HG03439 (cell line): ENCODE data around the gene GLRA1.
"Not testable (repeated sequence)": the region's sequence is repeated elsewhere in the genome, so short reads cannot be mapped to it uniquely, and the experiment has no call there.

ENCODE experiments used
- ATAC-seq: cut with Tn5 transposase; IDR thresholded peaks from one replicate; pipeline ENCODE4 v1.9.1; 2021; ENCODE audit warnings: mild to moderate bottlenecking, moderate library complexity; ENCODE audit not compliant: unreplicated experiment

GLRA1 gene

DNA sequence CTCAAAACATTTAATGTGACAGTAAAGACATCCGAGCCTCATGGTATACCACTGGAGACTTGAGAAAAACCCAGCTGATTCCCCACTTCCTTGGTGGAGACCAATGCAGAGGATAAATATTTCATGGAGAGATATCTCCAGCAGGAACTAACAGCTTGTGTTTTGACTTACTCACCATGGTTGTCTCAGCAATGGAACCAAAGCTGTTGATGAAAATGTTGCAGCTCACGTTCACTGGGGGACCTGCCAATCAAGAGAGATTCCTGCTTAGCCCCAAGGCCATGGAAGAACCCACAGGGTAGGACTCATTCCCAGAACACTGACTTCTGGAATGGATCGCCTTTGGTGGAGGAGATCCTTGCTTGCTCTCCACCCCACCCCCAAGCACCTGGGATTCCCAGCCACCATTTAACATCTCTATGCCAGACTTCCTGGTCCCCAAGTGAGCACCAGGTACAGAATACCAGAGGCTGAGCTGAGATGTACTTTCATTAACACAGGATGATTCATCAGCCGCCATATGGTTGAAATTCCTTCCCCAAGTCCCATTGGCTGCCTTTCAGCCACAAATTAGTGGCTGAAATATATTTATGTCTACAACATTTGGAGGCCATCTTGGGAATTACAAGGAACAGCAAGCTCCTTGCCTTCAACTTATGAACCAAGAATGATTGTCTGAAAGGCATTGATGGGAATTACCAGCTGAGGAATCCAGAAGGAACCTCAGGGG lies 37.9 kb downstream of the GLRA1 start:
- ATAC-seq, result no peak

DNA sequence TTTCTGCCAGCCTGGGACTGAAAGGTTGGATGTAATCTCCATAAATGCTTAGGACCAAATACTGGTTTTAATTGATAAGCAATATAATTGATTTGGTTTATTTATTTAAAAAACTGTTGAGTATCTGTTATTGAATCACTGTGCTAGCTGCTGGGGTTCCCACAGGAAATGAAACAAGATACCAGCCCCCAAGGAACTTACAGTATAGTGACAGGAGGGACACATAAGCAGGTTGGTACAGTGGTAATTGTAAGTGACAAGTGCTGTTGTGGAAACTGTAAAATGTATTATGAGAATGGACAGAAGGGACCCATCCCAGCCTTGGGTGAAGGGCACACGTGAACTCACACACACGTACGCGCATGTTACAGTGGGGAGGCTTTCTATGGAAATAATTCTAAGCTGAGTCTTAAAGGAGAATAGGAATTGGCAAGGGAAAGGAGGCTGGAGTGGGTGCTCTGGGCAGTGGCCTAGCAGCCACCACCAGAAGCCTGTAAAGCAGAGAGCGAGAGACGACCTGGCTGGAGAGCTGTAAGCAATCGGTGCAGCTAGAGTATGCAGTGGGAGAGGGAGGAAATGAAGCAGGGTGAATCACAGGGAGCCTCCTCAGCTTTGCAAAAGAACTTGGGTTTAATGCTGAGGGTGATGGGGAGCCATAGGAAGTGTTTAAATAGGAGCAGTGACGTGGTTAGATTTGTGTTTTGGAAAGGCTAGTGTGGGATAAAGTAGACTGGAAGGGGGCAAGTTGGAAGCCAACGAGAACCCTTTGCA lies 39.3 kb downstream of the GLRA1 start:
- no peak for ATAC-seq

DNA sequence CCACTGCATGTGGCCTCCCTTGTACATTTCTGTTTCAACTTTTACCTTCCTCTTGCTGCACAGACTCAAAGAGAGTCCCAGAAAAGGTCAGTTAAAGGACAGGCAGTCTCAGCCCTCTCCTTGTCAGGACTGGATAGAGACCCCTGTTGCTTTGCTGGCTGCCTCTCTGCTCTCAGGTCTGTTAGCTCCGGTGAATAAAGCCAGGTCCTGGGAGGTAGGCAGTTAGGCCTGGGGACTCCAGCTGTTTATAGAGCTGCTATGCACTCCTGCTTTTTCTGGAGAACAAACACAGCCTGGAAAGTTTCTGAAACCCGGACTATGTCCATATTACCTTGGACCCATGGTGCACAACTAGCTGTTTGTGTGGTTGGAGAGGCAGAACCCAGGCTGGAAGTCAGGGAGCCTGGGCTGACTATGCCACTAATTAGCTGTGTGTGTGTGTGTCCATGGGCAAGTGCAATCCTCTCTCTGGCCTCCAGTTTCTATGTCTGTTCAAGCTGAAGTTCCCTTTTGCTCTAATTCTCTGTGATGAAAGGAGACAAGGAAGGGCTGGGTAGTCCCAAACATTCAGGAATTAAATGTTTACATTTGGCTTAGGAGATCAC lies 42.9 kb downstream of the GLRA1 start:
- no peak for ATAC-seq

DNA sequence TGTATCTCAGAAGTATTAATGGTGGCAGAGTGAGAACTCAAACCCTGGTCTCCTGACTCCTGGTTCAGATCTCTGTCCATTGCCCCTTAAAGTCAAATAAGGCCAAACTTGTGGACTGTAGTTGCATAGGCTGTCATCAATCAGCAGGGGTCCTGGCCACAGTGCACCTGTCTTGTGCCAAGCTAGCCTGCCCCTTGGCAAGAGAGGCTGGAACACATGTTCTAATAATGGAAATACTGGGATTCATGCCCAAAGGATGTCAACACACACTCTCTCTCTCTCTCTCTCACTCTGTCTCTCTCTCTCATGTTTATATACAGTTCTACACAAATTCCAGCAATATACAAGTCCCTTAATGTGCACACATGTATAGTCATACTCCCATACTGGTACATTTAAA lies 44.3 kb downstream of the GLRA1 start:
- ATAC-seq, result no peak

DNA sequence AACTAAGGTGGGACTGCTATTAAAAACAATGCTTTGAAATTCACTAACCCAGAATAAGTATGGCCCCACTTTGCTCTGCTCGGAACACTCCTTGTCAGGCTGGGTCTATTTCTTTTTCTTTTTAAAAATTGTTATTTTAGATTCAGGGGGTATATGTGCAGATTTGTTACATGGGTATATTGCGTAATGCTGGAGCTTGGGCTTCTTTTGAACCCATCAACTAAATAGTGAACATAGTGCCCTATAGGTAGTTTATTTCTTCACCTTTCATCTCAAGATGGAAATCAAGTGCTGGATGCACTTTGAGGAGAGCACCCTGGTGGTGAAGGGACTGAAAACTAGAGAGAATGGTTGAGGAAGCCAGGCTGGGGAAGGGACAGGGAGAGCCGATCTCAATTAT lies 51.0 kb downstream of the GLRA1 start:
- no peak for ATAC-seq

DNA sequence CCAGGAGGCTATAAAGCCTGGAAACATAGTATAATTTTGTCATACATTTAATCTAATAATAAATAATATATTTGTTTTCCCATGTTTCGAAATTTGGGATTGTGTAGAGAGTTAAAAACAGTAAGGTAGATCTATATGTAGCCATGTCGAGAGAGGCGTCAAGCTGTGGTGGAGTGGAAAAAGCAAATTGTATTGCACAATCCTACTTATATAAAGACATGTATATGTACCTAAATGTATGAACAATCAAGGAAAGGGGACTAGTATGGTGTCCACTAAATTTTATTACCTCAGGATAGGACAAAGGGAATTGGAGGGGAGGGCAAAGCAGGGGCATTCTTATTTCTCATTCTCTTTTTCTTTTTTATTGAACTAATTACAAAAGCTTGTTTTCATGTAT lies 52.0 kb downstream of the GLRA1 start:
- ATAC-seq, result no peak

DNA sequence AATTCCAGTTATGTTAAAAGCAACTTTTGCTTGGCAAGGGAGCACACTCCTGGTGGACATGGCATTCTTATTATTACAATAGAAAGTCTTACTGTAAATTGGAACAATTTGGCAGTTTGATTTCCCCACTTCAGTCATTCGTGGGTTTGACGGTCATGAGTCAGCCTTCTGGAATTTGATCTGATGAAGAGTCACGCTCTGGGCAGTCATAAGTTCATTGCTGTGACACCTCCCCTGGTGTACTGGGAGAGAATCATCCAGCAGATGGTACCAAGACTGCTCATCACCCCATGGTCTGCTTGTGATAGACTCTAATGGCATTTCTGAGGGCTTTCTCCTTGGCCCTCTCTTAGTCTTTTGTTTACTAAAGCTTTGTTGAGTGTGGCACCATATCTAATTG lies 53.8 kb downstream of the GLRA1 start:
- no peak for ATAC-seq

DNA sequence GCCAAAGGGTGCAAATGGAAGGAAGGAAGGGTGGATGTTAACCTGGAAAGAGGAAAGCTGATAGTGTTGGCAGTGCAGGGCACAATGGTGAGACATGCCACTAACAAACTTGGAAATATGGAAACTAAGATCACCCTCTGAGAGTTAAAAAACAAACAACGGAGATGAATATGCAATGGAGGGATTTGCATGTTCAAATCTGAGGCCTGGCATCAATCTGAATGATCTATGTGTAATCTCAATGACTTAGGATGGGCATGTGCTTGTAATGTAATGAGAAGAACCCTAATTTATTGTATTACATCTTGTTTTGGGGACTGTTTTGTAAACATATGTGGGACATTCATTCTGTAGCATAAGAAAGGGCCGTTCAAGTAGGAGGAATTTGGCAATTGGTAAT lies 54.4 kb downstream of the GLRA1 start:
- no peak for ATAC-seq

DNA sequence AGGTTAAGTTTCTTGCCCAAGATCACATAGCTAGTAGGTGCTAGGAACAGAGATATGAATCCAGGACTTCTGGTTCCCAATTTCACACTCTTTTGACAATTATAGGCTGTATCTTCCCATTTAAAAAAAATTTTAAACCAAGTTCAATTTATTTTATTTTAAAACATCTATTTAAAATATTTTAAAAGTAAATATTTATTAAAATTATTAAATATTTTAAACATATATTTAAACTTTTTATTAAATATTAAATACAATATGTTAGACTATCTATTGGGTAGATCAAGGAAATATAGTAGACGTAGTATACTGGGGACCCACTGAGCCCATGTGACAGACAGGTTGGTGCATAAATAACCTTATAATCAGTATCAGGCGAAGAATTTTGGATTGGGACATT lies 54.8 kb downstream of the GLRA1 start:
- no peak for ATAC-seq

DNA sequence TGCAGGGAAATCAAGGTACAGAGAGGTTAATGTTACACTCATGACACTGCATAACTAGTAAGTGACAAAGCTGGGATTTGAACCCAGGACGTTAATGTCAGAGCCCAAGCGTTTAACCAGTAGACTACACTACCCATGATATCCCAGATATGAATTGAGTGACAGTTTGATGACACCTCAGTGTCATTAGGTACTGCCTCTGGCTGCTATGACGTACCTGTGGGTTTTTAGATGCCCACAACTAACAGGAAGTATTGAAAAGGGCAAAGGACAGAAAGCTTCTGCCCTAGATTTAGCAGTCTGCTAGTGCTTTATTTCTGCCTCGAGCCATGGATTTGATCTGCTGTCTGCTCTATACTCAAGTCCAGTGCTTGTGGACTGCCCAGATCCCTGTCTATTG lies 56.2 kb downstream of the GLRA1 start:
- no peak for ATAC-seq

DNA sequence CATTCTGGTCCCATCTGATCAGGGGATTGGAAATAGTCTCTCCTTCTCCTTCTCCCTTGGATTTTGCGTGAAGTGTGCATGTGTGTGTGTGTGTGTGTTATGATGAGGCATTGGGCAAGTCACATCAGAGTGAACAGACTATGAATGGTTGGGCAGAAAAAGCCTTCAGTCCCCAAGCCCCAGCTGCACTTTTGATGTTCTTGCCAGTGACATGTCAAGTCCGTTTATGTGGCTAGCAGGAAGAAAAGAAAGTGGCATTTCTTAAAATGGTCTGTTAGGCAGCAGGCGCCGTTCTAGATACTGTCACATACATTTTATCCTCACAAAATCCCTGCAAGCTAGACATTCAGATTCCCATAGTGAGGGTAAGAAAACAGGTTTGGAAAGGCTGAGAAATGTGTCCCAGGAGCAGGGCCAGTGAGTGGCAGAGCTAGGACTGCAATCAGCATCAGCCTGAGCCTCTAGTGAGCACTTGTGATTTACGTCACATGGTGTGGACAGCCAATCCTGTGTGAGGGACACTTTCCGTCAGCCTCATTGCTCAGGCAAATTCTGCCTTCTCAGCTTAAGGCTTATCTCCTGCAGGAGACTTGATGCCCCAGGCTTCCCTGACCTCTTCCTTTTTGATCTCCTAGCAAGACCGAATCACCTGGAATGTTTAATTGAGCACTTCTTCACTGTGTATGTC lies 60.4 kb downstream of the GLRA1 start:
- ATAC-seq, result no peak

DNA sequence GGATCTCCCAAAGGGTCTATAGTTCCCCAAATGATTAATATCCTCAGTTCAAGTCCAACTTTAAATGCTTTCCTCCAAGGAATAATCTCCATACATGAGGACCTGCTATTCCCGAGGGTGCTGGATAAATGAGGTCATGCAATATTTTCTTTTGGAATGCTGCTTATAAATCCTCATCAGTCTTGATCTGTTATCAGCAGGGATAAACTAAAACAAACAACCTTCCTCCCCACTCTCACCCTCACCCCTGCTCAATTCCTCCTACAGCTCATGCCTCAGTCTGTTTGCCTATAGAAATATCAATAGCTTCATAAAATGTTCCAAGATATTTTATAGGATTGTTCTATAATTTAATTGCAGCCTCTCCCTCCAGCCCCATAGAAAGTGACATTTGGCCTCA lies 61.1 kb downstream of the GLRA1 start:
- no peak for ATAC-seq

DNA sequence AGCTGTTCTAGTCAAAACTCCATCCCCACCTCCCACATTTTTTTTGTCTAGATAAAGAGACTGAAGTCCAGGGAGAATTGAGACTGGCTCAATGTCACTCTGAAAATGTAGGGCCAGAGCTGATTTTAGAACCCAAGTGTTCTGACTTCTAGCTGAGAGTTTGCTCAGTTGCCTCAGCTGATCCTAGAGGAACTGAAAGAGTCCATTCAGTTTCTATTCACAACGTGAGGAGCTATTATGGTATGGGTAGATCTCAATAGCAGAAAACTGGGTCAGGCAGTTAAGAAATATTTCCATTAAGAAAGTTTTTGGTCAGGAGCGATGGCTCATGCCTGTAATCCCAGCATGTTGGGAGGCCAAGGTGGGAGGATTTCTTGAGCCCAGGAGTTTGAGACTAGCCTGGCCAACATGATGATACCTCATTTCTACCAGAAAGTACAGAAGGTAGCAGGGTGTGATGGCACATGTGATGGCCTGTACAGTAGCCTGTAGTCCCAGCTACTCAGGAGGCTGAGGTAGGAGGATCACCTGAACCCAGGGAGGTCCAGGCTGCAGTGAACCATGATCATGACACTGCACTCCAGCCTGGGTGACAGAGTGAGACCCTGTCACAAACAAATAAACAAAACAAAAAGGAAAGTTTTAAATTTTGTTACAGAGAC lies 61.7 kb downstream of the GLRA1 start:
- ATAC-seq, result no peak

DNA sequence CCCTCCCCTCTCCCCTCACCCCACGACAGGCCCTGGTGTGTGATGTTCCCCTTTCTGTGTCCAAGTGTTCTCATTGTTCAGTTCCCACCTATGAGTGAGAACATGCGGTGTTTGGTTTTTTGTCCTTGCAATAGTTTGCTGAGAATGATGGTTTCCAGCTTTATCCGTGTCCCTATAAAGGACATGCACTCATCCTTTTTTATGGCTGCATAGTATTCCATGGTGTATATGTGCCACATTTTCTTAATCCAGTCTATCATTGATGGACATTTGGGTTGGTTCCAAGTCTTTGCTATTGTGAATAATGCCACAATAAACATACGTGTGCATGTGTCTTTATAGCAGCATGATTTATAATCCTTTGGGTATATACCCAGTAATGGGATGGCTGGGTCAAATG lies 63.8 kb downstream of the GLRA1 start:
- ATAC-seq, result not testable (repeated sequence)

DNA sequence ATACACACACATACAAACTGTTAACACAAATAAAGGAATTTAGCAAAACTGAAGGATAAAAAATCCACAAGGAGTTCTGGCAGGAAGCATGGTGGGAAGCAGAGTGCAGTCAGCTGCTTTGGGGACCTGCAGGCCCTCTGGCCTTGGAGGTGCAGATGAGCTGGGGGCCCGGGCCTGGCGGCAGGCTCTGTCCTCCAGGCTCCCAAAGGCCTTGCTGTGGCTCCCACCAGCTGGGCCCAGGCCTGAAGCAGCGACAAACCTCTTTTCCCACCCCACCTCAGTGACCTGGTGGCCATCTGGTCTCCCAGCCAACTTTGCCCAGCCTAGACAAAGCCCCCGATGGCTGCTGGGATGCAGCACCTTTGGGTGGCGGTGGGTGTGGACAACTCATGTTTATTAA lies 67.8 kb downstream of the GLRA1 start:
- ATAC-seq, result no peak

DNA sequence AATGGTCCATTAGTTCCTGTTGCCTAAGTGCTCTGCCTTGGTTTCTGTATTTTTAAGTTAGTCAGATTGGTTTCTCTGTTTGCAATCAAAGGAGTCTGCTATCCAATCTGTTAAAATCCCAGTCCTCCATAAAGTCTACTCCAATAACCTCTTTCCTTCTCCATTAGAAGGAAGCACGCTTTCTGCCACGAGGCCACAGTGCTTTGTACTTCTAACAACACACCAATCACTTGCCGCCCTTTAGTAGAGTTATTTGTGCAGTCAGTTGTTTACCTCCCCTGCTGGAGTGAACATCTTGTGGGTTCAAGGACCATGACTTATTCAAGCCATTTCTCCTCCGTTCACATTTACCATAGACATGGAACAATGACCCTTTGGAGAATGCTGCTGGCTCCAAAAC lies 69.0 kb downstream of the GLRA1 start:
- ATAC-seq, result no peak

DNA sequence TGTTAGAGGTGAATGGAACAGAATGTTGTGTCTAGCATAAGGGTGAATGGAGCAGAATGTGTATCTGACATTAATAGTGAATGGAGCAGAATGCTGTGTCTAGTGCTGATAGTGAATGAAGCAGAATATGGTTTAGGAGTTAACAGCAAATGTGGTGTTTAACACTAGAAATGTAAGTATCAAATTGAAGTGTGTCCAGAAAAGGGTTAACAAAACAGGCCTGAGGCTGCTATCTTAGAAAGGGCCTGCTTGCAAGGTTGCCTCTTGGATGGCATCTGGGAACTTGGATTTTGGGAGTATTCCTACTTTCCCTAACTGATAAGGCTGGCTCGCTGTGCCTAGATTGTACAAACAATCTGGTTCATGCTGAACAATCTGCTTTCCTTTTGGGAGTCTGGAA lies 76.8 kb downstream of the GLRA1 start:
- ATAC-seq, result no peak

DNA sequence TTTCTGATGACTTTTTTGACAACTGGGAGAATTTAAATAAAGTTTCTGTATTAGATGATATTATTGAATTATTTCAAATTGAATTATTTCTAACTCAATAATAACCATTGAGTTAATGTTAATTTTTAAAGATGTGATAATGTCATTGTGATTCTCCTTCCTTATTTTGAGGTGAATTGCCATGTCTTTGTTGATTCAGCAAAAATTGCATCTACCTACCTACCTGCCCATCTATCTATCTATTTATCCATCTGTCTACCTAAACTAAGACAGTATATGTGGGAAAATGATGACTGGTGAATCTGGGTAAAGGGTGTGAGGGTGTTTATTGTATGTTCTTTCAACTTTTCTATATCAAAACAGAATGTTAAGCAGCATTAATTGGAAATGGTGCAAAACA lies 77.9 kb downstream of the GLRA1 start:
- no peak for ATAC-seq

DNA sequence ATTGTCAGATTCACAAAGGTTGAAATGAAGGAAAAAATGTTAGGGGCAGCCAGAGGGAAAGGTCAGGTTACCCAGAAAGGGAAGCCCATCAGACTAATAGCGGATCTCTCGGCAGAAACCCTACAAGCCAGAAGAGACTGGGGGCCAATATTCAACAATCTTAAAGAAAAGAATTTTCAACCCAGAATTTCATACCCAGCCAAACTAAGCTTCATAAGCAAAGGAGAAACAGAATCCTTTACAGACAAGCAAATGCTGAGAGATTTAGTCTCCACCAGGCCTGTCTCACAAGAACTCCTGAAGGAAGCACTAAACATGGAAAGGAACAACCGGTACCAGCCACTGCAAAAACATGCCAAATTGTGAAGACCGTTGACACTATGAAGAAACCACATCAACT lies 91.8 kb downstream of the GLRA1 start:
- ATAC-seq, result not testable (repeated sequence)

DNA sequence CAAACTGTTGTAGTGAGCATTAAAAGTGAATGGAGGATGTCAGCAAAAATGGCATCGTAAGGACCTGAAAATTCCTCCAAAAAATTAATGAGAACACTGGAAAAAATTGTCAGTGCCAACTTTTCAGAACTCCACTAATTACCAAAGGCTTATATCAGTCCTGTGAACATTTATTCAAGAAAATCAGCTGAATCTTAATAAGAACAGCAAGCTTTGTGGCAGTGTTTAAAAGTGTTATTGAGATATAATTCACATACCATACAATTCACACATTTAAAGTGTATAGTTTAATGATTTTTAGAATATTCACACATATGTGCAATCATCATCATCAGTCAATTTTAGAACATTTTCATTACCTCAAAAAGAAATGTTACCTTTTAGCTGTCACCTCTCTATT lies 95.3 kb downstream of the GLRA1 start:
- ATAC-seq, result no peak

DNA sequence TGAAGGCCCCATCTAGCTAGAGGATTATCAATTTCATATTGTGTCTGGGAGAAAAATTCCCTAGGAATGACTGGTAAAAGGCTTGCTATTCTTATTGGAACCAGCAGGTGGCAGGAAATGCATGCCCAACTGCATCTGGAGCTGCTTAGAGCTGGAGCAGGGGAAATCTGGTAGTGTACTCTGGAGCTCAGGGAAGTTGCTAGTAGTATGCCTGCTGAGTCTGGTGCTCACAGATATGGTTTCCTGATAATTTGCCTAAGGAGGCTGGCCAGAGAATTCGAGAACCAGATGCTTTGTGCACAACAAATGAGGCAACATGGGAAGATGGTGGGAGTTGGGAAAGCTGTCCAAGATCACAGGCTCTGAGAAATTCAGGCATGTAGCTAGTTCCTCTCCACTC lies 99.2 kb downstream of the GLRA1 start:
- no peak for ATAC-seq
